OCI-LY7 (cell line): Measurements from ENCODE around the gene PCNX1.

ENCODE experiments used
- CTCF ChIP-seq: fragments of 200-600 bp; sonication (generic); conservative IDR thresholded peaks from 2 replicates; pipeline ENCODE4 v1.5.1; 2014; ENCODE audit warnings: mild to moderate bottlenecking, antibody characterized with exemption, low read length, moderate library complexity, mixed read lengths
- EZH2phosphoT487 ChIP-seq: fragments of 200-600 bp; sonication (generic); IDR thresholded peaks from 2 replicates; pipeline ENCODE4 v1.6.1; 2018; ENCODE audit warnings: low read depth, borderline replicate concordance, mild to moderate bottlenecking, mixed run types, antibody characterized with exemption, low read length, moderate library complexity, mixed read lengths

DNA sequence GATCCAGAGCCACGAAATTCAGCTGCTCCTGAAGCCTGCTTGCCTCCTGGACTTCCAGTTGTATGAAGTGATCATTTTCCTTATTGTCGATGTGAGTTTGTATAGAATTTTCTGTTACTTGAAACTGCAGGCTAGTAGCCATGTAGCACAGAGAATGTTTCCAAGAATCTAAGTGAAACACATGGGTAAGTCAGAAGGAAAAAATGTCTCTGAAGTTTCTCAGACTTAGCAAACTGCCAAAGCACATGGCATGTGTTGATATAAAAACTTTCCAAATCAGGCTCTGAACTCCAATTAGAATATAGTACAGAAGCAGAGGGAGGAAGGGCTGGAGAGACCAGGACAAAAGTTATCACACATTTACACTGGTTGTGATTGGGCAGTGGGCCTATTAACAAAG, 9.8 kb upstream of the PCNX1 start:
- TF ChIP-seq CTCF (no peak), EZH2phosphoT487 (no peak)
